GM19099 (cell line): ENCODE results near the gene SRSF9.
A peak's percentile ranks its signal among the peaks of the same experiment; 100 is the strongest.

Source experiments
- POLR2A ChIP-seq: IDR thresholded peaks from 3 replicates; pipeline ENCODE4 v1.6.1; 2011; ENCODE audit warnings: low read depth; ENCODE audit not compliant: insufficient read length; ENCODE audit errors: extremely low read depth

SRSF9 gene

GRCh38 chr12:120438495-120439198 lies 30.9 kb downstream of the SRSF9 start:
- TF ChIP-seq POLR2A = no peak

- peak; percentile 86 for TF ChIP-seq POLR2A
Observed at GRCh38 chr12:120437735-120438494, 31.6 kb downstream of the SRSF9 start, which contains the start of gene COX6A1. COX6A1 (plus strand) TSS chr12:120438113; CDS start chr12:120438127, 14 bp downstream.

DNA sequence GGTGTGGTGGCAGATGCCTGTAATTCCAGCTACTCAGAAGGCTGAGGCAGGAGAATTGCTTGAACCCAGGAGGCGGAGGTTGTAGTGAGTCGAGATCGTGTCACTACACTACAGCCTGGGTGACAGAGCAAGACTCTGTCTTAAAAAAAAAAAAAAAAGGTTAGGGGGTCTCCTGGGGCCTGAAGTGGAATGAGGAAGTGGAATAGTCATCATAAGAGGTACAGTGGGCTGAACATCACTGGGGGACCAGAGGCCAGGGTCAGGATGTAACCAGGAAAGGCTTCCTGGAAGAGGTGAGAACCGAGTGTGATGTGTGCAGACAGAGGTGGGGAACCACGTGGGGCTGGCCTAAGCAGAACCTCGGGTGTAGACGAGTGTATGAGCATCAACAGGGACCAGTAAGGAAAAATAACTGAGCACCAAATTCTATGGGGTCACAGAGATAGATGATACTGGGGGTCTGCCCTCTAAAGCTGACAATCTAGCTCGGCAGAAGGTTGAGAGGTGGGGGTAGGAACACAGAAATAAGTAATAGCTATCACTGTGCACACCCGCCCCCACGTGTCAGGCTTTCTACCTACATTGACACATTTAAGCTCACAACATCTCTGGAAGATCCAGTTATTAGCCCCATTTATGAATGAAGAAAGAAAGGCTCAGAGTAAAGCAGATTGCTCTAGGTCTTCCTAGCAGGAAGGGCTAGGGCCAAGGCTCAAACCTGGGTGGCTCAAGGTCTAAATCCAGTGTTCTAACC lies 36.6 kb downstream of the SRSF9 start:
- TF ChIP-seq POLR2A = no peak

DNA sequence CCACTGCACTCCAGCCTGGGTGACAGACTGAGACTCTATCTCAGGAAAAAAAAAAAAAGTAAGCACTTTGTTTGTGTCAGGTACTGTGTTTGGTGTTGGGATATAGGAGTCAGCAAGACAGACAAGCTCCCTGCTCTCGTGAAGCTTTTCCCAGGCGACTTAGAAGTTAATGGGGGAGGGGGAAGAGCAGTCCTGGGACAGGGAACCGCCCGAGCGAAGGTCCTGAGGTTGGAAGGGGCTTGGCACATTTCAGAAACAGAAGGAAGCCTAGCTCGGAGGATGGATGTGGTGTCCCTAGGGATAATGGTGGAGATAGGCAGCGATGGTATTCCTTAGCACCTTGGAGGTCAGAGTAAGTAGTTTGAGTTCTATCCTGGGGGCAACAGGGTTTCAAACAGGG lies 40.2 kb downstream of the SRSF9 start:
- TF ChIP-seq POLR2A = no peak

- TF ChIP-seq POLR2A = no peak
Observed at GRCh38 chr12:120428597-120429229, 40.8 kb downstream of the SRSF9 start.

DNA sequence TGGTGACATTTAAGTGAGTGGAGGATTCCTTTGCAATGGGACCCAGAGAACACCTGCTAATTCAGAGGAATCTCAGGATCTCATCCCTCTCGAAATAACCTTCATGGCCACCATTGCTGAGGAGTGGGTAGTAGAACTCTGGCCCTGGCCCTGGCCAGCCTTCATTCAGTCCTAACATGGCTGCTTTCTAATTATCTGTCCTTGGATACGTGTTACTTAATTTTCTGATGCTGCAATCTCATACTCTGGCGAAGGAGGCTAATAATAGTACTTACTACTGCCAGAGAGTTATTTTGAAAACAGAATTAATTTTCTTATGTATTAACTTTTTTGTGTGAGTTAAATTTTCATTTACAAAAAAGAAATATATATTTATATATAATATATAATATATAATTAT lies 43.8 kb downstream of the SRSF9 start:
- TF ChIP-seq POLR2A = no peak

DNA sequence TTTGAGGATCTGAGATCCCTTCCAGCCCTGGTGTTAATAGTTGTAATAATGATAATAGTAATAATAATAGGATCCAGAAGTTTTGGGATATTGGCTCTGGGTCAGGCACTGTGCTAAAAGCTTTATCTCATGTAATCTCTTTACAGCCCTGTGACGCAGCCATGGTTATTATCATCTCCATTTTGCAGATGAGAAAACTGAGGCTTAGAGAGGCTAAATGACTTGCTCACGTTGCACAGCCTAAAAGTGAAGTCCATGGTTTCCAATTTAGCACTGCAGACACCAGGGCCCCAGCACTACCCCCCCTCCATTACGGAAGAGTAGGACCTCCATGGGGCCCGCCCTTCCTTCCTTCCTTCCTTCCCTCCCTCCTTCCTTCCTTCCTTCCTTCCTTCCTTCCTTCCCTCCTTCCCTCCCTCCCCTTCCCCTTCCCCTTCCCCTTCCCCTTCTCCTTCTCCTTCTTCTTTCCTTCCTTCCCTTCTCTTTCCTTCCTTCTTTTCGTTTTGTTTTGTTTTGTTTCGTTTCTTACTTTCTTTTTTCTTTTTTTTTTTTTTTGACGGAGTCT lies 46.6 kb downstream of the SRSF9 start:
- no peak for TF ChIP-seq POLR2A

- no peak for TF ChIP-seq POLR2A
Observed at GRCh38 chr12:120421701-120422100, 47.8 kb downstream of the SRSF9 start.

- no peak for TF ChIP-seq POLR2A
Observed at GRCh38 chr12:120417917-120418580, 51.5 kb downstream of the SRSF9 start.

- no peak for TF ChIP-seq POLR2A
Observed at GRCh38 chr12:120416490-120417216, 52.9 kb downstream of the SRSF9 start.

- no peak for TF ChIP-seq POLR2A
Observed at GRCh38 chr12:120413901-120414695, 55.5 kb downstream of the SRSF9 start.

DNA sequence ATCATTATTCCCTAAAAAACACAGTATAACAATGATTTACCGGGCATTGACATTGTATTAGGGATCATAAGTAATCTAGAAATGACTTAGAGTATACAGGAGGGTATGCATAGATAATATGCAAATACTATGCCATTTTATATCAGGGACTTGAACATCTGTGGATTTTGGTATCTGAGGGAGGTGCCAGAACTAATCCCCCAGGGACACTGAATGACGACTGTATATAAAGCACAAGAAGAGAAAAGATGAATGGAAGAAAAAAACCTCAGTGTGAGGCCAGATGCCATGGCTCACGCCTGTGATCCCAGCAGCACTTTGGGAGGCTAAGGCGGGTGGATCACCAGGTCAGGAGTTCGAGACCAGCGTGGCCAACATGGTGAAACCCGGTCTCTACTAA lies 57.1 kb downstream of the SRSF9 start:
- no peak for TF ChIP-seq POLR2A
